Transverse colon (tissue), 4 donors: Measurements from ENCODE around the gene STXBP5L.

Source experiments
- EP300 ChIP-seq: sonication (generic); formaldehyde crosslinking; IDR thresholded peaks from one replicate; pipeline ENCODE4 v1.6.1; 2017; ENCODE audit warnings: antibody characterized with exemption, low read depth
- POLR2A ChIP-seq: fragments of 450-650 bp; IDR thresholded peaks from one replicate; pipeline ENCODE4 v1.6.1; 2016; ENCODE audit warnings: antibody characterized with exemption, mild to moderate bottlenecking, moderate library complexity
- POLR2AphosphoS5 ChIP-seq, 3 donors: sonication (generic); formaldehyde crosslinking; IDR thresholded peaks; one replicate each; pipeline ENCODE4 v1.6.1; 2016; ENCODE audit warnings: antibody characterized with exemption in 3 of 3
- TF ChIP-seq, protein P1 (sequence below), 5 experiments: fragments of 200-600 bp in 3 of 5; fragments of 450-650 bp in 2 of 5; sonication (generic) in 3 of 5; IDR thresholded peaks; 1 replicate in 2 of 5; 2 replicates in 3 of 5; pipeline ENCODE4 v1.5.1; 2016 to 2017; ENCODE audit warnings: antibody characterized with exemption in 5 of 5, inconsistent platforms in 3 of 5, mild to moderate bottlenecking in 2 of 5, moderate library complexity in 1 of 5

DNA sequence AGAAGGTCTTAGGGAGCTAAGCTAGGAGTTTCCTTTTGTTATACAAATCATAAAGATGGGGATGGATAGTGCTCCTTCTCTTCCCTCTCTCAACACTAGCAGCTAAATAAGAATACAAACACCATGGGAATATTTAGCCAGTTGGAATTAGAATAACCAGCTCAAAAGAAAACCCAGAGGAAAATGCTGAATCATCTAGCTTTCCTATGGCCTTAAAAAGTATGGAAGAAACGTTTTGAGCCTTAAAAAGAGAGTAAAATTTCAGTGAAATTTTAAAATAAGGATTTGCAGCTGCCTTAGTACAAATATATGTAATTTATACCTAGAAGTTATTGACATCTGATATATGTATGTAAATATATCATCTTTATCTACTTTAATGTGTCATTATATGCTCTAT, 245.8 kb downstream of the STXBP5L start:
- TF ChIP-seq, protein P1, sequence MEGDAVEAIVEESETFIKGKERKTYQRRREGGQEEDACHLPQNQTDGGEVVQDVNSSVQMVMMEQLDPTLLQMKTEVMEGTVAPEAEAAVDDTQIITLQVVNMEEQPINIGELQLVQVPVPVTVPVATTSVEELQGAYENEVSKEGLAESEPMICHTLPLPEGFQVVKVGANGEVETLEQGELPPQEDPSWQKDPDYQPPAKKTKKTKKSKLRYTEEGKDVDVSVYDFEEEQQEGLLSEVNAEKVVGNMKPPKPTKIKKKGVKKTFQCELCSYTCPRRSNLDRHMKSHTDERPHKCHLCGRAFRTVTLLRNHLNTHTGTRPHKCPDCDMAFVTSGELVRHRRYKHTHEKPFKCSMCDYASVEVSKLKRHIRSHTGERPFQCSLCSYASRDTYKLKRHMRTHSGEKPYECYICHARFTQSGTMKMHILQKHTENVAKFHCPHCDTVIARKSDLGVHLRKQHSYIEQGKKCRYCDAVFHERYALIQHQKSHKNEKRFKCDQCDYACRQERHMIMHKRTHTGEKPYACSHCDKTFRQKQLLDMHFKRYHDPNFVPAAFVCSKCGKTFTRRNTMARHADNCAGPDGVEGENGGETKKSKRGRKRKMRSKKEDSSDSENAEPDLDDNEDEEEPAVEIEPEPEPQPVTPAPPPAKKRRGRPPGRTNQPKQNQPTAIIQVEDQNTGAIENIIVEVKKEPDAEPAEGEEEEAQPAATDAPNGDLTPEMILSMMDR (IDR thresholded peaks at IDR 0.05): no peak
- TF ChIP-seq POLR2A (no peak), POLR2AphosphoS5 (IDR thresholded peaks at IDR 0.05) (no peak), EP300 (no peak)
